HEK293 (cell line): ENCODE results near the gene SMIM1.

Experiments used
- HOXD13 ChIP-seq: sonication (generic); formaldehyde crosslinking; IDR thresholded peaks from 2 replicates; pipeline ENCODE4 v1.8.0; 2022; ENCODE audit warnings: missing genetic modification reagents, borderline replicate concordance
- KLF10 ChIP-seq: fragments of 450-650 bp; IDR thresholded peaks from 2 replicates; pipeline ENCODE4 v1.5.1; 2018; ENCODE audit warnings: missing biosample characterization, mild to moderate bottlenecking, missing genetic modification characterization
- KLF16 ChIP-seq: fragments of 450-650 bp; formaldehyde crosslinking; IDR thresholded peaks from 2 replicates; pipeline ENCODE4 v1.5.1; 2017; ENCODE audit warnings: missing biosample characterization, missing genetic modification characterization
- MZF1 ChIP-seq: fragments of 450-650 bp; formaldehyde crosslinking; IDR thresholded peaks from 2 replicates; pipeline ENCODE4 v1.5.1; 2017; ENCODE audit warnings: missing biosample characterization, missing genetic modification characterization, borderline replicate concordance
- SALL2 ChIP-seq: fragments of 450-650 bp; formaldehyde crosslinking; IDR thresholded peaks from 2 replicates; pipeline ENCODE4 v1.5.0; 2017; ENCODE audit warnings: missing biosample characterization, mild to moderate bottlenecking, missing genetic modification characterization, borderline replicate concordance
- SCRT1 ChIP-seq: fragments of 450-650 bp; formaldehyde crosslinking; IDR thresholded peaks from 2 replicates; pipeline ENCODE4 v1.5.1; 2016; ENCODE audit warnings: missing biosample characterization, missing genetic modification characterization, borderline replicate concordance
- SETDB1 ChIP-seq: IDR thresholded peaks from one replicate; pipeline ENCODE4 v1.6.1; 2017; ENCODE audit warnings: mild to moderate bottlenecking, low read length, moderate library complexity, mixed read lengths; ENCODE audit not compliant: insufficient read length
- ZNF121 ChIP-seq: fragments of 450-650 bp; formaldehyde crosslinking; IDR thresholded peaks from 2 replicates; pipeline ENCODE4 v1.5.1; 2016; ENCODE audit warnings: missing biosample characterization, missing genetic modification characterization
- ZNF302 ChIP-seq: fragments of 450-650 bp; formaldehyde crosslinking; IDR thresholded peaks from 2 replicates; pipeline ENCODE4 v1.5.1; 2016; ENCODE audit warnings: missing biosample characterization, missing genetic modification characterization, low read depth
- ZNF335 ChIP-seq: fragments of 450-650 bp; formaldehyde crosslinking; conservative IDR thresholded peaks from 2 replicates; pipeline ENCODE4 v1.5.1; 2016; ENCODE audit warnings: missing biosample characterization, missing genetic modification characterization
- ZNF677 ChIP-seq: fragments of 450-650 bp; IDR thresholded peaks from 2 replicates; pipeline ENCODE4 v1.5.0; 2018; ENCODE audit warnings: missing biosample characterization, mild to moderate bottlenecking, missing genetic modification characterization, moderate library complexity
- ZNF830 ChIP-seq: fragments of 450-650 bp; IDR thresholded peaks from 2 replicates; pipeline ENCODE4 v1.5.0; 2018; ENCODE audit warnings: missing biosample characterization, missing genetic modification characterization, low read depth, mild to moderate bottlenecking, moderate library complexity
- ZSCAN16 ChIP-seq: fragments of 450-650 bp; formaldehyde crosslinking; IDR thresholded peaks from 2 replicates; pipeline ENCODE4 v1.5.1; 2016; ENCODE audit warnings: missing biosample characterization, missing genetic modification characterization
- ZXDB ChIP-seq: fragments of 450-650 bp; formaldehyde crosslinking; IDR thresholded peaks from 2 replicates; pipeline ENCODE4 v1.5.1; 2016; ENCODE audit warnings: missing biosample characterization, missing genetic modification characterization
- TF ChIP-seq, protein P1 (sequence below): IDR thresholded peaks from 2 replicates; pipeline ENCODE4 v1.6.1; 2011; ENCODE audit warnings: mild to moderate bottlenecking, low read depth, low read length, borderline replicate concordance
- TF ChIP-seq, protein P2 (sequence below): fragments of 450-650 bp; formaldehyde crosslinking; IDR thresholded peaks from 2 replicates; pipeline ENCODE4 v1.5.1; 2016; ENCODE audit warnings: missing biosample characterization, missing genetic modification characterization
- TF ChIP-seq, protein P3 (sequence below): fragments of 450-650 bp; formaldehyde crosslinking; IDR thresholded peaks from 2 replicates; pipeline ENCODE4 v1.5.1; 2016; ENCODE audit warnings: missing biosample characterization, missing genetic modification characterization, low read depth
- TF ChIP-seq, protein P4 (sequence below): sonication (generic); formaldehyde crosslinking; IDR thresholded peaks from 2 replicates; pipeline ENCODE4 v1.8.1; 2022; ENCODE audit warnings: mild to moderate bottlenecking, moderate library complexity, missing genetic modification reagents
- TF ChIP-seq, protein P5 (sequence below): fragments of 450-650 bp; formaldehyde crosslinking; IDR thresholded peaks from 2 replicates; pipeline ENCODE4 v1.5.1; 2016; ENCODE audit warnings: missing biosample characterization, missing genetic modification characterization
- TF ChIP-seq, protein P6 (sequence below): fragments of 450-650 bp; formaldehyde crosslinking; IDR thresholded peaks from 2 replicates; pipeline ENCODE4 v1.5.1; 2016; ENCODE audit warnings: missing biosample characterization, missing genetic modification characterization

Gene SMIM1

DNA sequence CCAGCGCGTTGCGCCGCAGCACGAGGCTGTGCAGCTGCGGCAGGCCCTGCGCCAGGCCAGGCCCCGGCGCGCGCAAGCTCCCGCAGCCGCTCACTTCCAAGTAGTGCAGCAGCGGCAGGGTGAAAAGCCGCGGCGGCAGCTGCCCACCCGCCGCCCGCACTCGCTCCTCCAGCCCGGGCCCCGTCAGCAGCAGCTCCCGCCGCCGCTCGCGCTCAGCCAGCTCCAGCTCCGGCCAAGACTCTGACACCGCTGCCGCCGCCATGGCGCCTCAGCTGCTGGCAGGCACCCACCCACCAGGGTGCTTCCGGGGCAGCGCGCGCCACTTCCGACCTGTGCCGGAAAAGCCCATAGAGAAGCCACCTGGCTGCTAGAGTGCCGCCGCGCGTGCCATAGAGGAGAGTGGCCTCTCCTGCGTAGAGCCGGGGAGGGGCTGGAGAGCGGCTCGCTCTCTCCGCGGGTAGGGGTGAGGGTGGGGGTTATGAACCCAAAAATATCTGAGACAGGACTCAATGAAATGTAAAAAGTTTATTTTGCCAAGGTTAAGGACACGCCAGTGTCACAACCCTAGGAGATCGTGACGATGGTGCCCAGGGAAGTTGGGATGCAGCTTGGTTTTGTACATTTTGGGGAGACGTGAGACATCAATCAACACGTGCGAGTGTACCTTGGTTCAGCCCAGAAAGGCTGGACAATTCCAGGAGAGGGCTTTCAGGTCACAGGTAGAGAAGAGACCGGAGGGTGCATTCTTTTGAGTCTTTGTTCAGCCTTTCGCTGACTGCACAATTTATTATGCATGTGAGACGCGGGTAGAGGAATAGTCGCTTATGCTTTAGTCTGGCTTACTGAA, 23.9 kb downstream of the SMIM1 start, which contains the start of gene LRRC47 (continued):
- TF ChIP-seq ZNF302 (no peak), KLF10 (tag by site-specific recombination) (peak; percentile 57; the same call in 1 of the 2 replicates), ZNF830 (no peak), SALL2 (tag by site-specific recombination) (no peak), KLF16 (peak; percentile 97), ZNF121 (tag by site-specific recombination) (no peak), ZXDB (peak; percentile 77), SETDB1 (no peak), HOXD13 (CRISPR knock-in tag) (no peak), ZSCAN16 (tag by site-specific recombination) (no peak), SCRT1 (tag by site-specific recombination) (no peak), ZNF677 (tag by site-specific recombination) (no peak), ZNF335 (tag by site-specific recombination) (peak; percentile 55; the same call in 1 of the 2 replicates), MZF1 (tag by site-specific recombination) (no peak)
- TF ChIP-seq, protein P1, sequence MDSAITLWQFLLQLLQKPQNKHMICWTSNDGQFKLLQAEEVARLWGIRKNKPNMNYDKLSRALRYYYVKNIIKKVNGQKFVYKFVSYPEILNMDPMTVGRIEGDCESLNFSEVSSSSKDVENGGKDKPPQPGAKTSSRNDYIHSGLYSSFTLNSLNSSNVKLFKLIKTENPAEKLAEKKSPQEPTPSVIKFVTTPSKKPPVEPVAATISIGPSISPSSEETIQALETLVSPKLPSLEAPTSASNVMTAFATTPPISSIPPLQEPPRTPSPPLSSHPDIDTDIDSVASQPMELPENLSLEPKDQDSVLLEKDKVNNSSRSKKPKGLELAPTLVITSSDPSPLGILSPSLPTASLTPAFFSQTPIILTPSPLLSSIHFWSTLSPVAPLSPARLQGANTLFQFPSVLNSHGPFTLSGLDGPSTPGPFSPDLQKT, result peak; percentile 25; the same call in 1 of the 2 replicates
- TF ChIP-seq, protein P2, sequence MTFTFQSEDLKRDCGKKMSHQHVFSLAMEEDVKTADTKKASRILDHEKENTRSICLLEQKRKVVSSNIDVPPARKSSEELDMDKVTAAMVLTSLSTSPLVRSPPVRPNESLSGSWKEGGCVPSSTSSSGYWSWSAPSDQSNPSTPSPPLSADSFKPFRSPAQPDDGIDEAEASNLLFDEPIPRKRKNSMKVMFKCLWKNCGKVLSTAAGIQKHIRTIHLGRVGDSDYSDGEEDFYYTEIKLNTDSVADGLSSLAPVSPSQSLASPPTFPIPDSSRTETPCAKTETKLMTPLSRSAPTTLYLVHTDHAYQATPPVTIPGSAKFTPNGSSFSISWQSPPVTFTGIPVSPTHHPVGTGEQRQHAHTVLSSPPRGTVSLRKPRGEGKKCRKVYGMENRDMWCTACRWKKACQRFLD (tag by site-specific recombination), result no peak
- TF ChIP-seq, protein P3, sequence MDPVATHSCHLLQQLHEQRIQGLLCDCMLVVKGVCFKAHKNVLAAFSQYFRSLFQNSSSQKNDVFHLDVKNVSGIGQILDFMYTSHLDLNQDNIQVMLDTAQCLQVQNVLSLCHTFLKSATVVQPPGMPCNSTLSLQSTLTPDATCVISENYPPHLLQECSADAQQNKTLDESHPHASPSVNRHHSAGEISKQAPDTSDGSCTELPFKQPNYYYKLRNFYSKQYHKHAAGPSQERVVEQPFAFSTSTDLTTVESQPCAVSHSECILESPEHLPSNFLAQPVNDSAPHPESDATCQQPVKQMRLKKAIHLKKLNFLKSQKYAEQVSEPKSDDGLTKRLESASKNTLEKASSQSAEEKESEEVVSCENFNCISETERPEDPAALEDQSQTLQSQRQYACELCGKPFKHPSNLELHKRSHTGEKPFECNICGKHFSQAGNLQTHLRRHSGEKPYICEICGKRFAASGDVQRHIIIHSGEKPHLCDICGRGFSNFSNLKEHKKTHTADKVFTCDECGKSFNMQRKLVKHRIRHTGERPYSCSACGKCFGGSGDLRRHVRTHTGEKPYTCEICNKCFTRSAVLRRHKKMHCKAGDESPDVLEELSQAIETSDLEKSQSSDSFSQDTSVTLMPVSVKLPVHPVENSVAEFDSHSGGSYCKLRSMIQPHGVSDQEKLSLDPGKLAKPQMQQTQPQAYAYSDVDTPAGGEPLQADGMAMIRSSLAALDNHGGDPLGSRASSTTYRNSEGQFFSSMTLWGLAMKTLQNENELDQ, result no peak
- TF ChIP-seq, protein P4, sequence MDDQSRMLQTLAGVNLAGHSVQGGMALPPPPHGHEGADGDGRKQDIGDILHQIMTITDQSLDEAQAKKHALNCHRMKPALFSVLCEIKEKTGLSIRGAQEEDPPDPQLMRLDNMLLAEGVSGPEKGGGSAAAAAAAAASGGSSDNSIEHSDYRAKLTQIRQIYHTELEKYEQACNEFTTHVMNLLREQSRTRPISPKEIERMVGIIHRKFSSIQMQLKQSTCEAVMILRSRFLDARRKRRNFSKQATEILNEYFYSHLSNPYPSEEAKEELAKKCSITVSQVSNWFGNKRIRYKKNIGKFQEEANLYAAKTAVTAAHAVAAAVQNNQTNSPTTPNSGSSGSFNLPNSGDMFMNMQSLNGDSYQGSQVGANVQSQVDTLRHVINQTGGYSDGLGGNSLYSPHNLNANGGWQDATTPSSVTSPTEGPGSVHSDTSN (CRISPR knock-in tag), result peak; percentile 68; the same call in 1 of the 2 replicates
- TF ChIP-seq, protein P5, sequence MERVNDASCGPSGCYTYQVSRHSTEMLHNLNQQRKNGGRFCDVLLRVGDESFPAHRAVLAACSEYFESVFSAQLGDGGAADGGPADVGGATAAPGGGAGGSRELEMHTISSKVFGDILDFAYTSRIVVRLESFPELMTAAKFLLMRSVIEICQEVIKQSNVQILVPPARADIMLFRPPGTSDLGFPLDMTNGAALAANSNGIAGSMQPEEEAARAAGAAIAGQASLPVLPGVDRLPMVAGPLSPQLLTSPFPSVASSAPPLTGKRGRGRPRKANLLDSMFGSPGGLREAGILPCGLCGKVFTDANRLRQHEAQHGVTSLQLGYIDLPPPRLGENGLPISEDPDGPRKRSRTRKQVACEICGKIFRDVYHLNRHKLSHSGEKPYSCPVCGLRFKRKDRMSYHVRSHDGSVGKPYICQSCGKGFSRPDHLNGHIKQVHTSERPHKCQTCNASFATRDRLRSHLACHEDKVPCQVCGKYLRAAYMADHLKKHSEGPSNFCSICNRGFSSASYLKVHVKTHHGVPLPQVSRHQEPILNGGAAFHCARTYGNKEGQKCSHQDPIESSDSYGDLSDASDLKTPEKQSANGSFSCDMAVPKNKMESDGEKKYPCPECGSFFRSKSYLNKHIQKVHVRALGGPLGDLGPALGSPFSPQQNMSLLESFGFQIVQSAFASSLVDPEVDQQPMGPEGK, result peak; percentile 73
- TF ChIP-seq, protein P6, sequence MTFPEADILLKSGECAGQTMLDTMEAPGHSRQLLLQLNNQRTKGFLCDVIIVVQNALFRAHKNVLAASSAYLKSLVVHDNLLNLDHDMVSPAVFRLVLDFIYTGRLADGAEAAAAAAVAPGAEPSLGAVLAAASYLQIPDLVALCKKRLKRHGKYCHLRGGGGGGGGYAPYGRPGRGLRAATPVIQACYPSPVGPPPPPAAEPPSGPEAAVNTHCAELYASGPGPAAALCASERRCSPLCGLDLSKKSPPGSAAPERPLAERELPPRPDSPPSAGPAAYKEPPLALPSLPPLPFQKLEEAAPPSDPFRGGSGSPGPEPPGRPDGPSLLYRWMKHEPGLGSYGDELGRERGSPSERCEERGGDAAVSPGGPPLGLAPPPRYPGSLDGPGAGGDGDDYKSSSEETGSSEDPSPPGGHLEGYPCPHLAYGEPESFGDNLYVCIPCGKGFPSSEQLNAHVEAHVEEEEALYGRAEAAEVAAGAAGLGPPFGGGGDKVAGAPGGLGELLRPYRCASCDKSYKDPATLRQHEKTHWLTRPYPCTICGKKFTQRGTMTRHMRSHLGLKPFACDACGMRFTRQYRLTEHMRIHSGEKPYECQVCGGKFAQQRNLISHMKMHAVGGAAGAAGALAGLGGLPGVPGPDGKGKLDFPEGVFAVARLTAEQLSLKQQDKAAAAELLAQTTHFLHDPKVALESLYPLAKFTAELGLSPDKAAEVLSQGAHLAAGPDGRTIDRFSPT (tag by site-specific recombination), result peak; percentile 96
